Measurements from ENCODE around the gene SLC39A11.

Gene SLC39A11

GRCh38 chr17:72700226-72700625 lies 392.3 kb downstream of the SLC39A11 start:
- no peak for DNase-seq

- no peak for DNase-seq
These were observed 392.9 kb downstream of the SLC39A11 start for GRCh38 chr17:72699545-72699944.

- no peak for DNase-seq
These were observed 394.8 kb downstream of the SLC39A11 start for GRCh38 chr17:72697602-72698146.

GRCh38 chr17:72696721-72697120 lies 395.8 kb downstream of the SLC39A11 start:
- no peak for DNase-seq

- DNase-seq: no peak
These were observed 396.3 kb downstream of the SLC39A11 start for GRCh38 chr17:72696156-72696555.

- DNase-seq: no peak
These were observed 398.5 kb downstream of the SLC39A11 start for GRCh38 chr17:72693956-72694355.

GRCh38 chr17:72693151-72693878 lies 399.2 kb downstream of the SLC39A11 start:
- no peak for DNase-seq

GRCh38 chr17:72692676-72693075 lies 399.8 kb downstream of the SLC39A11 start:
- no peak for DNase-seq

- no peak for DNase-seq
These were observed 400.9 kb downstream of the SLC39A11 start for GRCh38 chr17:72691586-72691985.

- DNase-seq: no peak
These were observed 401.5 kb downstream of the SLC39A11 start for GRCh38 chr17:72691017-72691416.

GRCh38 chr17:72687886-72688285 lies 404.6 kb downstream of the SLC39A11 start:
- DNase-seq: no peak

GRCh38 chr17:72684405-72685020 lies 408.0 kb downstream of the SLC39A11 start:
- no peak for DNase-seq

- peak; percentile 71 for DNase-seq
These were observed 408.7 kb downstream of the SLC39A11 start for GRCh38 chr17:72683506-72684404.

- DNase-seq: no peak
These were observed 409.9 kb downstream of the SLC39A11 start for GRCh38 chr17:72682605-72683004.

GRCh38 chr17:72681844-72682243 lies 410.6 kb downstream of the SLC39A11 start:
- DNase-seq: no peak

GRCh38 chr17:72677714-72678390 lies 414.6 kb downstream of the SLC39A11 start:
- no peak for DNase-seq

GRCh38 chr17:72677108-72677507 lies 415.4 kb downstream of the SLC39A11 start:
- no peak for DNase-seq

- no peak for DNase-seq
These were observed 419.8 kb downstream of the SLC39A11 start for GRCh38 chr17:72672729-72673128.

- no peak for DNase-seq
These were observed 421.5 kb downstream of the SLC39A11 start for GRCh38 chr17:72671016-72671415.

GRCh38 chr17:72667096-72668063 lies 425.1 kb downstream of the SLC39A11 start:
- no peak for DNase-seq
